Endothelial cell of umbilical vein (primary cell): ENCODE data around the gene AHRR. TPM values are rescaled to one million over a fixed set of nuclear protein-coding genes. Genes with fewer than 3 reads are reported as not detected.
"Not testable (repeated sequence)": the region's sequence is repeated elsewhere in the genome, so short reads cannot be mapped to it uniquely, and the experiment has no call there.

Experiments
- BruUV-seq: library from RNA; stranded (reverse); fragments of 400-500 nt; replicated peaks from 2 replicates; lab custom pipeline; 2021; lab: Mats Ljungman, UMichigan
- CTCF ChIA-PET: fragments of 300-600, 350-600 bp; sonication (Branson Sonifier 250); formaldehyde crosslinking; loops from one replicate; lab custom pipeline; 2021; ENCODE audit warnings: antibody characterized with exemption, inconsistent platforms; lab: Charles Lee
- POLR2A ChIA-PET: fragments of 300-600, 350-600 bp; sonication (Branson Sonifier 250); formaldehyde crosslinking; loops from one replicate; lab custom pipeline; 2021; ENCODE audit warnings: antibody characterized with exemption, inconsistent platforms; lab: Charles Lee
- DNase-seq: peaks from one replicate; pipeline ENCODE4 v3.0.0-alpha.2; 2011; ENCODE audit warnings: low read depth, low spot score
- FAIRE-seq: peaks from 2 replicates; lab custom pipeline; 2011; peaks lifted over from hg19 to GRCh38; lab: Jason Lieb, UNC
- H2AFZ ChIP-seq: 2 replicates; pipeline ENCODE4 v1.6.0; 2012; ENCODE audit warnings: low read depth, low read length, control low read depth, inconsistent platforms
- H3K27ac ChIP-seq: 2 replicates; pipeline ENCODE4 v1.5.1; 2011; ENCODE audit warnings: low read depth, mild to moderate bottlenecking, control low read depth, low read length, moderate library complexity; ENCODE audit not compliant: insufficient read depth
- H3K27me3 ChIP-seq, 2 experiments: 2 replicates each; pipeline versions ENCODE4 v1.6.0 to v1.6.1; 2011; ENCODE audit warnings: low read length in 2 of 2, mixed read lengths in 1 of 2; ENCODE audit not compliant: control insufficient read depth in 2 of 2, insufficient read depth in 2 of 2
- H3K36me3 ChIP-seq, 2 experiments: 2 replicates in 1 of 2; 3 replicates in 1 of 2; pipeline ENCODE4 v1.5.1; 2011; ENCODE audit warnings: low read length in 2 of 2, mild to moderate bottlenecking in 1 of 2, moderate library complexity in 1 of 2; ENCODE audit not compliant: control insufficient read depth in 2 of 2, insufficient read depth in 2 of 2; ENCODE audit errors: extremely low read depth in 1 of 2
- H3K4me1 ChIP-seq: 3 replicates; pipeline ENCODE4 v1.5.1; 2011; ENCODE audit warnings: mild to moderate bottlenecking, low read length; ENCODE audit not compliant: control insufficient read depth, insufficient read depth; ENCODE audit errors: extremely low read depth
- H3K4me2 ChIP-seq: 2 replicates; pipeline ENCODE4 v1.6.1; 2011; ENCODE audit warnings: low read length, control low read depth, mixed read lengths; ENCODE audit not compliant: insufficient read depth
- H3K4me3 ChIP-seq, 3 experiments: fragments of 200-600 bp in 1 of 3; sonication (generic), shearing (Covaris generic) in 1 of 3; replicated peaks in 1 of 3; 2 replicates each; pipeline ENCODE4 v1.5.1; 2011 to 2016; ENCODE audit warnings: control low read depth in 3 of 3, low read length in 3 of 3, mild to moderate bottlenecking in 2 of 3, inconsistent platforms in 1 of 3, low read depth in 1 of 3, moderate library complexity in 1 of 3; ENCODE audit not compliant: insufficient read depth in 1 of 3
- H3K79me2 ChIP-seq: 2 replicates; pipeline ENCODE4 v1.6.0; 2012; ENCODE audit warnings: low read length, inconsistent platforms; ENCODE audit not compliant: control insufficient read depth, insufficient read depth
- H3K9ac ChIP-seq: replicated peaks from 2 replicates; pipeline ENCODE3; 2011; ENCODE audit warnings: low read length, control low read depth; ENCODE audit not compliant: insufficient read depth; ENCODE audit errors: extremely low read depth
- H3K9me1 ChIP-seq: replicated peaks from 3 replicates; pipeline ENCODE4 v1.6.0; 2011; ENCODE audit warnings: mild to moderate bottlenecking, low read length; ENCODE audit not compliant: control insufficient read depth, insufficient read depth; ENCODE audit errors: extremely low read depth
- H3K9me3 ChIP-seq: replicated peaks from 2 replicates; pipeline ENCODE4 v1.5.1; 2012; ENCODE audit warnings: low read length, inconsistent platforms; ENCODE audit not compliant: control insufficient read depth, insufficient read depth
- H4K20me1 ChIP-seq: replicated peaks from 2 replicates; pipeline ENCODE3; 2011; ENCODE audit warnings: mild to moderate bottlenecking, low read length; ENCODE audit not compliant: control insufficient read depth, insufficient read depth; ENCODE audit errors: extremely low read depth
- EZH2 ChIP-seq: IDR thresholded peaks from 2 replicates; pipeline ENCODE4 v1.6.1; 2012; ENCODE audit warnings: borderline replicate concordance, low read depth, mild to moderate bottlenecking, moderate library complexity, low read length, inconsistent platforms; ENCODE audit not compliant: severe bottlenecking
- FOS ChIP-seq: IDR thresholded peaks from 2 replicates; pipeline ENCODE4 v1.6.1; 2011; ENCODE audit warnings: mild to moderate bottlenecking, low read length, moderate library complexity, borderline replicate concordance; ENCODE audit not compliant: insufficient read depth
- GATA2 ChIP-seq: IDR thresholded peaks from 2 replicates; pipeline ENCODE4 v1.7.0; 2011; ENCODE audit warnings: low read depth, mild to moderate bottlenecking, moderate library complexity, mixed read lengths, low read length; ENCODE audit not compliant: insufficient read length, insufficient read depth
- JUN ChIP-seq: IDR thresholded peaks from 2 replicates; pipeline ENCODE4 v1.6.1; 2011; ENCODE audit warnings: borderline replicate concordance, low read depth; ENCODE audit not compliant: insufficient read length, insufficient read depth
- MYC ChIP-seq: IDR thresholded peaks from one replicate; pipeline ENCODE4 v1.6.1; 2011; ENCODE audit warnings: mild to moderate bottlenecking, low read depth, low read length
- POLR2A ChIP-seq: IDR thresholded peaks from 2 replicates; pipeline ENCODE4 v1.6.1; 2012; ENCODE audit warnings: low read depth, mild to moderate bottlenecking, control low read depth, low read length
- POLR2AphosphoS5 ChIP-seq: IDR thresholded peaks from 2 replicates; pipeline ENCODE4 v1.6.1; 2012; ENCODE audit warnings: low read depth, mild to moderate bottlenecking, control low read depth, low read length, moderate library complexity; ENCODE audit not compliant: insufficient read depth
- dilution Hi-C: fragments of 300-500 bp; cut with MboI; formaldehyde crosslinking; loops from one replicate; pipeline ENCODE4 v1.15.0; 2019; ENCODE audit warnings: low sequenced_read_pairs; ENCODE audit not compliant: extremely low pct_ligation_motif_present
- intact Hi-C: fragments of 100-400 bp; cut with micrococcal nuclease; formaldehyde crosslinking; loops from one replicate; pipeline ENCODE4 v1.10.0; 2022
- polyA plus RNA-seq, 4 experiments: library from polyadenylated mRNA; depleted of rRNA in 3 of 4; stranded (reverse) in 3 of 4; unstranded in 1 of 4; fragments of >200 nt; gene quantifications; 2 replicates each; pipeline versions ENCODE4 v1.2.1 to v1.2.3, GENCODE V29; 2011 to 2012; ENCODE audit warnings: missing spikeins in 1 of 4
- total RNA-seq: library from RNA; stranded (reverse); gene quantifications from 2 replicates; pipeline ENCODE4 v1.2.3, GENCODE V29; 2021
- TF ChIP-seq, protein P1 (sequence below), 2 donors: IDR thresholded peaks; 1 replicate in 1 of 2; 2 replicates in 1 of 2; pipeline ENCODE4 v1.5.1; 2011; ENCODE audit warnings: low read length in 2 of 2, mild to moderate bottlenecking in 2 of 2, moderate library complexity in 2 of 2, control low read depth in 1 of 2, inconsistent platforms in 1 of 2, low read depth in 1 of 2; ENCODE audit not compliant: insufficient read depth in 1 of 2; ENCODE audit errors: extremely low read depth in 1 of 2

Gene AHRR
- total and polyA plus RNA-seq, 2 donors (not counting 3 experiments of a cell fraction or from before 2014, with no cell fraction given) = 3.1 to 7.3 TPM

DNA sequence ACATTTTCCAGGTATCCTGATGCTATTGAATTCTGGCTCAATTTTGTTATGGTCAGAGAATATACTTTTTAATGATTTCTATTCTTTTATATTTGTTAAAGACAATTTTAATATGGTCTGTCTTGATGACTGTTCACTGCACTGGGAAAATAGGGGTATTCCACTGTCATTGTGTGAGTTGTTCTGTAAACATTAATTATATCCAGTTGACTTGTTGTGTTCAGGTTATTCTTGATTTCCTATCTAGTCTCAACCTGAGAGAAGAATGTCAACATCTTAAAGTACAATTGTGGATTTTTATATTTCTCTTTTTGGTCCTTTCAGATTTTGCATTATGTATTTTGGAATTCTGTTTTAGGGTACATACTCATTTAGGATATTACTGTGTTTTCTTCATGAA is 61.6 kb downstream of the AHRR start:
- Histone ChIP-seq H3K79me2 (no peaks in the 10 kb centered on the region), H3K9me3 (no peaks in the 10 kb centered on the region), H3K9me1 (no peaks in the 10 kb centered on the region), H4K20me1 (no peaks in the 10 kb centered on the region), H3K4me3 (no peak overlapping the region), H3K4me2 (no peak overlapping the region), H3K36me3 (no peaks in the 10 kb centered on the region), H2AFZ (no peak overlapping the region), H3K27ac (no peak overlapping the region), H3K9ac (no peak overlapping the region), H3K27me3 (no peaks in the 10 kb centered on the region), H3K4me1 (peaks cover 5% of the 10 kb centered on the region)
- FAIRE-seq (no peak), DNase-seq (no peak)
- dilution Hi-C loops (no loop called here), intact Hi-C loops (no loop called here)
- TF ChIP-seq POLR2A = no peak
- POLR2A ChIA-PET = no interaction called here
- BruUV-seq = no TSS peak
- CTCF ChIA-PET = interaction anchor here (0.8 to 2.5 kb wide), 5 partner anchors 10 to 64 kb away, joined by 3 to 5 read pairs (median 3); no protein-coding TSS in a partner anchor

DNA sequence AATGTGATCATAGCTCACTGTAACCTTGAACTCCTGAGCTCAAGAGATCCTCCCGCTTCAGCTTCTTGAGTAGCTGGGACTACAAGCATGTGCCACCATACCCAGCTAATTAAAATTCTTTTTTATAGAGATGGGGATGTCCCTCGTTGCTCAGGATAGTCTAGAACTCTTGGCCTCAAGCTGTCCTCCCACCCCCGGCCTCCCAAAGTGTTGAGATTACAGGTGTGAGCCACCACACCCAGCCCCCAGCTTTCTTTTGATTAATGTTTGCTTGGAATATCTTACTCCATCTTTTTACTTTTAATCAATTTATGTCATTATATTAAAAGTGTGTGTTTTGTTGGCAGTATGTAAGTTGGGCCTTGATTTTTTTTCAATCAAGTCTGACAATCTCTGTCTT is 62.1 kb downstream of the AHRR start:
- Histone ChIP-seq H3K36me3 (no peaks in the 10 kb centered on the region), H3K27ac (no peak overlapping the region), H3K9me3 (no peaks in the 10 kb centered on the region), H3K9ac (no peak overlapping the region), H2AFZ (no peak overlapping the region), H3K4me1 (no peaks in the 10 kb centered on the region), H3K4me2 (no peak overlapping the region), H3K4me3 (no peak overlapping the region), H3K9me1 (no peaks in the 10 kb centered on the region), H3K27me3 (no peaks in the 10 kb centered on the region), H3K79me2 (no peaks in the 10 kb centered on the region), H4K20me1 (no peaks in the 10 kb centered on the region)
- ChIA-PET CTCF (interaction anchor here (0.8 to 2.5 kb wide), 3 partner anchors 9 to 16 kb away, joined by 3 to 5 read pairs (median 5); no protein-coding TSS in a partner anchor), POLR2A (no interaction called here)
- DNase-seq (no peak), FAIRE-seq (no peak)
- no peak for TF ChIP-seq JUN
- TF ChIP-seq POLR2AphosphoS5 = no peak
- TF ChIP-seq, protein P1, sequence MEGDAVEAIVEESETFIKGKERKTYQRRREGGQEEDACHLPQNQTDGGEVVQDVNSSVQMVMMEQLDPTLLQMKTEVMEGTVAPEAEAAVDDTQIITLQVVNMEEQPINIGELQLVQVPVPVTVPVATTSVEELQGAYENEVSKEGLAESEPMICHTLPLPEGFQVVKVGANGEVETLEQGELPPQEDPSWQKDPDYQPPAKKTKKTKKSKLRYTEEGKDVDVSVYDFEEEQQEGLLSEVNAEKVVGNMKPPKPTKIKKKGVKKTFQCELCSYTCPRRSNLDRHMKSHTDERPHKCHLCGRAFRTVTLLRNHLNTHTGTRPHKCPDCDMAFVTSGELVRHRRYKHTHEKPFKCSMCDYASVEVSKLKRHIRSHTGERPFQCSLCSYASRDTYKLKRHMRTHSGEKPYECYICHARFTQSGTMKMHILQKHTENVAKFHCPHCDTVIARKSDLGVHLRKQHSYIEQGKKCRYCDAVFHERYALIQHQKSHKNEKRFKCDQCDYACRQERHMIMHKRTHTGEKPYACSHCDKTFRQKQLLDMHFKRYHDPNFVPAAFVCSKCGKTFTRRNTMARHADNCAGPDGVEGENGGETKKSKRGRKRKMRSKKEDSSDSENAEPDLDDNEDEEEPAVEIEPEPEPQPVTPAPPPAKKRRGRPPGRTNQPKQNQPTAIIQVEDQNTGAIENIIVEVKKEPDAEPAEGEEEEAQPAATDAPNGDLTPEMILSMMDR (IDR thresholded peaks at IDR 0.05; ENCODE audit: extremely low read depth in 1 of 2, insufficient read depth in 1 of 2, low read depth in 1 of 2, low read length in 2 of 2) = no peak
- TF ChIP-seq GATA2 = no peak
- TF ChIP-seq FOS = no peak
- no peak for TF ChIP-seq MYC
- TF ChIP-seq EZH2 = no peak
- BruUV-seq = no TSS peak
- intact Hi-C loops (no loop called here), dilution Hi-C loops (no loop called here)

DNA sequence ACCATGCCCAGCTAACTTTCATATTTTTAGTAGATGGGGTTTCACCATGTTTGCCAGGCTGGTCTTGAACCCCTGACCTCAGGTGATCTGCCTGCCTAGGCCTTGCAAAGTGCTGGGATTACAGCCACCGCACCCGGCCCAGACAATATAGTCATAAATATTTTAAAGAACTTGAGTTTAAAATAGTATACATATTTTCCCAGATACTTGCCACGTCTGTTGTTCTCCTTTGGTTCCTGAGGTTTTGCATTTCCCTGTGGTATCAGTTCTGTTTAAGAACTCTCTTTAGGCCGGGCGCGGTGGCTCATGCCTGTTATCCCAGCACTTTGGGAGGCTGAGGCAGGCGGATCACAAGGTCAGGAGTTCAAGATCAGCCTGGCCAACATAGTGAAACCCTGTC is 63.1 kb downstream of the AHRR start:
- H3K36me3 ChIP-seq, H2AFZ ChIP-seq, dilution Hi-C loops, H3K79me2 ChIP-seq, H3K27me3 ChIP-seq, H4K20me1 ChIP-seq, intact Hi-C loops, H3K4me3 ChIP-seq, BruUV-seq, H3K4me1 ChIP-seq, POLR2A ChIA-PET, H3K4me2 ChIP-seq, FAIRE-seq, H3K9me3 ChIP-seq, H3K9ac ChIP-seq, H3K27ac ChIP-seq, H3K9me1 ChIP-seq, DNase-seq: not testable (repeated sequence)
- CTCF ChIA-PET = interaction anchor here (2.0 to 2.5 kb wide), 2 partner anchors 9 to 11 kb away, joined by 5 read pairs; no protein-coding TSS in a partner anchor
